PFSK-1 (cell line): ENCODE results near the gene KCTD1.

Experiments used
- POLR2AphosphoS5 ChIP-seq: IDR thresholded peaks from 2 replicates; pipeline ENCODE4 v1.6.1; 2012; ENCODE audit warnings: low read depth, mild to moderate bottlenecking, control low read depth, low read length, moderate library complexity
- SIN3A ChIP-seq: IDR thresholded peaks from 2 replicates; pipeline ENCODE4 v1.6.1; 2012; ENCODE audit warnings: mild to moderate bottlenecking, low read length, moderate library complexity, borderline replicate concordance; ENCODE audit not compliant: insufficient read depth
- TF ChIP-seq, protein P1 (sequence below), 2 experiments: IDR thresholded peaks; 2 replicates each; pipeline versions ENCODE4 v1.6.1 to v1.8.0; 2011 to 2012; ENCODE audit warnings: low read depth in 2 of 2, low read length in 2 of 2, control low read depth in 1 of 2, inconsistent platforms in 1 of 2, mild to moderate bottlenecking in 1 of 2, moderate library complexity in 1 of 2; ENCODE audit not compliant: insufficient read depth in 1 of 2

GRCh38 chr18:26473672-26474071 lies 74.7 kb downstream of the KCTD1 start:
- TF ChIP-seq POLR2AphosphoS5 (no peak), SIN3A (no peak)
- TF ChIP-seq, protein P1, sequence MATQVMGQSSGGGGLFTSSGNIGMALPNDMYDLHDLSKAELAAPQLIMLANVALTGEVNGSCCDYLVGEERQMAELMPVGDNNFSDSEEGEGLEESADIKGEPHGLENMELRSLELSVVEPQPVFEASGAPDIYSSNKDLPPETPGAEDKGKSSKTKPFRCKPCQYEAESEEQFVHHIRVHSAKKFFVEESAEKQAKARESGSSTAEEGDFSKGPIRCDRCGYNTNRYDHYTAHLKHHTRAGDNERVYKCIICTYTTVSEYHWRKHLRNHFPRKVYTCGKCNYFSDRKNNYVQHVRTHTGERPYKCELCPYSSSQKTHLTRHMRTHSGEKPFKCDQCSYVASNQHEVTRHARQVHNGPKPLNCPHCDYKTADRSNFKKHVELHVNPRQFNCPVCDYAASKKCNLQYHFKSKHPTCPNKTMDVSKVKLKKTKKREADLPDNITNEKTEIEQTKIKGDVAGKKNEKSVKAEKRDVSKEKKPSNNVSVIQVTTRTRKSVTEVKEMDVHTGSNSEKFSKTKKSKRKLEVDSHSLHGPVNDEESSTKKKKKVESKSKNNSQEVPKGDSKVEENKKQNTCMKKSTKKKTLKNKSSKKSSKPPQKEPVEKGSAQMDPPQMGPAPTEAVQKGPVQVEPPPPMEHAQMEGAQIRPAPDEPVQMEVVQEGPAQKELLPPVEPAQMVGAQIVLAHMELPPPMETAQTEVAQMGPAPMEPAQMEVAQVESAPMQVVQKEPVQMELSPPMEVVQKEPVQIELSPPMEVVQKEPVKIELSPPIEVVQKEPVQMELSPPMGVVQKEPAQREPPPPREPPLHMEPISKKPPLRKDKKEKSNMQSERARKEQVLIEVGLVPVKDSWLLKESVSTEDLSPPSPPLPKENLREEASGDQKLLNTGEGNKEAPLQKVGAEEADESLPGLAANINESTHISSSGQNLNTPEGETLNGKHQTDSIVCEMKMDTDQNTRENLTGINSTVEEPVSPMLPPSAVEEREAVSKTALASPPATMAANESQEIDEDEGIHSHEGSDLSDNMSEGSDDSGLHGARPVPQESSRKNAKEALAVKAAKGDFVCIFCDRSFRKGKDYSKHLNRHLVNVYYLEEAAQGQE (IDR thresholded peaks at IDR 0.05; ENCODE audit: insufficient read depth in 1 of 2, low read depth in 2 of 2, low read length in 2 of 2): no peak
